HCT116 (cell line): Measurements from ENCODE around the gene TAX1BP1. TPM values are rescaled to one million over a fixed set of nuclear protein-coding genes. Genes with fewer than 3 reads are reported as not detected.

ENCODE experiments used
- ATAC-seq: fragments of 200-7000 bp; cut with Tn5 transposase; 2 replicates; pipeline ENCODE4 v1.9.1; 2020; ENCODE audit warnings: mild to moderate bottlenecking, moderate library complexity
- BruUV-seq: library from RNA; stranded (reverse); fragments of 400-500 nt; replicated peaks from 2 replicates; lab custom pipeline; 2021; lab: Mats Ljungman, UMichigan
- CTCF ChIA-PET: fragments of 300-600 bp; sonication (Branson Sonifier 250); formaldehyde crosslinking; loops from one replicate; lab custom pipeline; 2021; ENCODE audit warnings: antibody characterized with exemption; lab: Charles Lee
- POLR2A ChIA-PET: fragments of 300-600, 350-600 bp; sonication (Branson Sonifier 250); formaldehyde crosslinking; loops from one replicate; lab custom pipeline; 2021; ENCODE audit warnings: antibody characterized with exemption; lab: Charles Lee
- RAD21 ChIA-PET, 2 experiments: fragments of 300-600 bp; sonication (Branson Sonifier 250); formaldehyde crosslinking; loops; one replicate each; lab custom pipeline; 2023; ENCODE audit warnings: low total read pairs in 2 of 2; ENCODE audit not compliant: uncharacterized antibody in 2 of 2, unreplicated experiment in 2 of 2, low non-redundant PET in 1 of 2; lab: Charles Lee
- DNase-seq: peaks from one replicate; pipeline ENCODE4 v3.0.0-alpha.2; 2010; ENCODE audit warnings: low read depth, low spot score
- H2AFZ ChIP-seq: fragments of 200-600 bp; shearing (Covaris generic), sonication (generic); 2 replicates; pipeline ENCODE4 v1.6.1; 2017; ENCODE audit warnings: low read depth, mixed run types, mixed read lengths, antibody characterized with exemption, low read length; ENCODE audit not compliant: poor library complexity, severe bottlenecking
- H3K27ac ChIP-seq: 2 replicates; pipeline ENCODE4 v1.5.1; 2012; ENCODE audit warnings: low read depth, low read length
- H3K27me3 ChIP-seq: fragments of 200-600 bp; sonication (generic); 2 replicates; pipeline ENCODE4 v1.6.1; 2016; ENCODE audit warnings: mixed run types, low read length, mixed read lengths; ENCODE audit not compliant: insufficient read depth
- H3K36me3 ChIP-seq, 2 experiments: fragments of 200-500 bp in 1 of 2; fragments of 200-600 bp in 1 of 2; sonication (Bioruptor generic) in 1 of 2; sonication (generic) in 1 of 2; 2 replicates each; pipeline versions ENCODE4 v1.5.1 to v1.6.1; 2014 to 2016; ENCODE audit warnings: low read length in 2 of 2, inconsistent platforms in 1 of 2, mixed read lengths in 1 of 2, mixed run types in 1 of 2; ENCODE audit not compliant: insufficient read depth in 2 of 2, control insufficient read depth in 1 of 2
- H3K4me1 ChIP-seq, 2 experiments: fragments of 200-600 bp in 1 of 2; sonication (generic) in 1 of 2; 2 replicates each; pipeline versions ENCODE4 v1.5.1 to v1.6.1; 2012 to 2017; ENCODE audit warnings: low read length in 2 of 2, inconsistent platforms in 1 of 2, mild to moderate bottlenecking in 1 of 2, mixed read lengths in 1 of 2, mixed run types in 1 of 2, moderate library complexity in 1 of 2; ENCODE audit not compliant: insufficient read depth in 2 of 2, control insufficient read depth in 1 of 2
- H3K4me2 ChIP-seq: fragments of 200-600 bp; sonication (generic); 2 replicates; pipeline ENCODE4 v1.6.1; 2017; ENCODE audit warnings: mixed run types, low read length, mixed read lengths
- H3K4me3 ChIP-seq, 2 experiments: fragments of 200-600 bp in 1 of 2; sonication (generic) in 1 of 2; replicated peaks in 1 of 2; 2 replicates each; pipeline ENCODE4 v1.5.1; 2011 to 2016; ENCODE audit warnings: low read length in 2 of 2, control low read depth in 1 of 2, low read depth in 1 of 2, mild to moderate bottlenecking in 1 of 2, mixed read lengths in 1 of 2, mixed run types in 1 of 2
- H3K79me2 ChIP-seq: fragments of 200-600 bp; sonication (generic); 2 replicates; pipeline ENCODE4 v1.6.1; 2017; ENCODE audit warnings: mild to moderate bottlenecking, mixed run types, low read length, moderate library complexity, mixed read lengths; ENCODE audit not compliant: insufficient read depth
- H3K9ac ChIP-seq: fragments of 200-600 bp; sonication (generic); 2 replicates; pipeline ENCODE4 v1.6.1; 2016; ENCODE audit warnings: low read length, mixed read lengths
- H3K9me2 ChIP-seq: fragments of 200-600 bp; sonication (generic), shearing (Covaris generic); 2 replicates; pipeline ENCODE4 v1.6.1; 2017; ENCODE audit warnings: mixed run types, mild to moderate bottlenecking, moderate library complexity; ENCODE audit not compliant: insufficient read depth
- H3K9me3 ChIP-seq, 2 experiments: fragments of 200-500 bp in 1 of 2; fragments of 200-600 bp in 1 of 2; sonication (Bioruptor generic) in 1 of 2; sonication (generic) in 1 of 2; 2 replicates each; pipeline ENCODE4 v1.6.1; 2014 to 2017; ENCODE audit warnings: low read length in 2 of 2, mixed read lengths in 2 of 2, inconsistent platforms in 1 of 2, low read depth in 1 of 2, mild to moderate bottlenecking in 1 of 2, mixed run types in 1 of 2, moderate library complexity in 1 of 2; ENCODE audit not compliant: control insufficient read depth in 1 of 2, insufficient read depth in 1 of 2
- H4K20me1 ChIP-seq: fragments of 200-600 bp; sonication (generic), shearing (Covaris generic); 2 replicates; pipeline ENCODE4 v1.6.1; 2017; ENCODE audit warnings: mixed run types, mild to moderate bottlenecking, moderate library complexity; ENCODE audit not compliant: insufficient read depth
- JUND ChIP-seq: IDR thresholded peaks from 2 replicates; pipeline ENCODE4 v1.6.1; 2012
- RAD21 ChIP-seq: IDR thresholded peaks from 2 replicates; pipeline ENCODE4 v1.6.1; 2012; ENCODE audit warnings: low read depth, mild to moderate bottlenecking
- intact Hi-C: fragments of 100-400 bp; cut with micrococcal nuclease; formaldehyde crosslinking; loops from 2 replicates; pipeline ENCODE4 v1.10.0; 2022
- total RNA-seq: library from RNA; stranded (reverse); gene quantifications from one replicate; pipeline ENCODE4 v1.2.1, GENCODE V29; 2021; ENCODE audit not compliant: unreplicated experiment
- TF ChIP-seq, protein P1 (sequence below): IDR thresholded peaks from 2 replicates; pipeline ENCODE4 v1.6.1; 2012; ENCODE audit warnings: low read depth

Gene TAX1BP1
- total RNA-seq, 1 experiment from 2014 or later = 68.1 TPM

DNA sequence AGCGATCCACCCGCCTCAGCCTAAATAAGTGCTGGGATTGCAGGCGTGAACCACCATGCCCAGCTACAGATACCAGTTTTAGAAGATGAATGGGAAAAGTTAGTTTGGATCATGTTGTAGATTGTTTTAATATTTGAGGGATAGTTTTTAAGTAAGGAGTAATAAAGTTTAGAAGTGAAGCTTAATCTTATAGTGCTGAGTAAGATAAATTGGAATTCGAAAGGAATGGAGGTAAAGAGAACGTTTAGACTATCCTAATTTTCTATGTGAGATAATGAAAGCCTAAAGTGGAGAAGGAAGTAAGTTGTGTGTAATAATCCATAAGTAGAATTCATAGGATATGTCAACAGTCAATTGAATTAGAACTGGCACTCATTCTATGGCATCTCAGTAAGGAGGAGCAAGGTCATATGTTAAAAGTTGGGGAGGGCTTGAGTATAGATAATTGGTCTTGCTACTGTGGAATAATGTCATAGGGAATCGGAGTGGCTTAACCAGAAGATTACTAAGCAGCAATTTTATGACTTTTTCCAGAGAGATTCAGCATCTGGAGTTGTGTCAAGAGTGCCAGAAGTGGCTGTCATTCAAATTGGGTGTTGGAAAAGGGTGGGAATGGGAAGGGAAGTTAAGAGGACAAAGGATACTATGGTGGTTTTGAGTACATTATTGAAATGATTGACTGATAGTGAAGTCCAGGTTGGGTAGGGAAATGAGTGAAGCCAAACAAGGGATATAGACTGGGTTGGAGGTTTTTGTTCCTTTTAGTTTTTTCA, 12.1 kb downstream of the TAX1BP1 start:
- peaks cover 15% of the 10 kb centered on the region for H3K79me2 ChIP-seq
- H3K4me3 ChIP-seq = no peak overlapping the region
- H3K9me3 ChIP-seq = no peaks in the 10 kb centered on the region
- H3K27me3 ChIP-seq = no peaks in the 10 kb centered on the region
- ChIA-PET RAD21 (no interaction called here), CTCF (no interaction called here), POLR2A (no interaction called here)
- BruUV-seq = no TSS peak
- H2AFZ ChIP-seq = no peak overlapping the region
- DNase-seq (no peak), ATAC-seq (no peak)
- no peak overlapping the region for H3K4me2 ChIP-seq
- no peaks in the 10 kb centered on the region for H4K20me1 ChIP-seq
- no peak overlapping the region for H3K27ac ChIP-seq
- TF ChIP-seq JUND = no peak
- TF ChIP-seq, all 23 proteins: peak for 0
- H3K36me3 ChIP-seq = peaks cover 24 to 39% of the 10 kb centered on the region in 2 experiments
- H3K9me2 ChIP-seq = no peaks in the 10 kb centered on the region
- no peak overlapping the region for H3K9ac ChIP-seq
- no peaks in the 10 kb centered on the region for H3K4me1 ChIP-seq
- intact Hi-C loops = no loop called here

DNA sequence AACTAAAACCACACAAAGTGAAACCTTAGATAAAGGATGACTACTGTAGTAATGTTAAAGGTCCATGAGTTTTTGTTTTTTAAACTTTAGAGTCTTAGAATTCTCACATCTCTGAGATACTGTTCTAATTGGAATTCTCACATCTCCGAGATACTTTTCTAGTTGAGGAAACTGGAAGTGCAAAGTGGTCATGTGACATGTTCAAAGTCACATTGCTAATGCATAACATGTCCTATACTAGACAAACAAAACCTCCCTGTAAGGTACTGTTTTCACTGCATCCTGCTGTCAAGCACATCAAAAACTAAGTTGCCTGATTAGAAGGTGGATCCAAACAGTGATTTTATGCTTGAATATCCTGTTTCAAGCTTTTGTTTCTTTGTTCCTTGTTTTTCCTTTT, 13.9 kb downstream of the TAX1BP1 start:
- Histone ChIP-seq H3K4me1 (no peaks in the 10 kb centered on the region), H3K9ac (no peak overlapping the region), H3K4me2 (no peak overlapping the region), H3K27me3 (no peaks in the 10 kb centered on the region), H3K9me3 (no peaks in the 10 kb centered on the region), H3K4me3 (no peak overlapping the region), H3K27ac (no peak overlapping the region), H2AFZ (no peak overlapping the region), H3K9me2 (no peaks in the 10 kb centered on the region), H3K79me2 (0 out of 2 replicates have a peak, but pooled peaks cover 4% of the 10 kb centered on the region), H4K20me1 (no peaks in the 10 kb centered on the region), H3K36me3 (peaks cover 25 to 41% of the 10 kb centered on the region in 2 experiments)
- no peak for ATAC-seq
- intact Hi-C loops = no loop called here
- DNase-seq = no peak
- ChIA-PET RAD21 (no interaction called here), POLR2A (no interaction called here), CTCF (no interaction called here)
- TF ChIP-seq, protein P1, sequence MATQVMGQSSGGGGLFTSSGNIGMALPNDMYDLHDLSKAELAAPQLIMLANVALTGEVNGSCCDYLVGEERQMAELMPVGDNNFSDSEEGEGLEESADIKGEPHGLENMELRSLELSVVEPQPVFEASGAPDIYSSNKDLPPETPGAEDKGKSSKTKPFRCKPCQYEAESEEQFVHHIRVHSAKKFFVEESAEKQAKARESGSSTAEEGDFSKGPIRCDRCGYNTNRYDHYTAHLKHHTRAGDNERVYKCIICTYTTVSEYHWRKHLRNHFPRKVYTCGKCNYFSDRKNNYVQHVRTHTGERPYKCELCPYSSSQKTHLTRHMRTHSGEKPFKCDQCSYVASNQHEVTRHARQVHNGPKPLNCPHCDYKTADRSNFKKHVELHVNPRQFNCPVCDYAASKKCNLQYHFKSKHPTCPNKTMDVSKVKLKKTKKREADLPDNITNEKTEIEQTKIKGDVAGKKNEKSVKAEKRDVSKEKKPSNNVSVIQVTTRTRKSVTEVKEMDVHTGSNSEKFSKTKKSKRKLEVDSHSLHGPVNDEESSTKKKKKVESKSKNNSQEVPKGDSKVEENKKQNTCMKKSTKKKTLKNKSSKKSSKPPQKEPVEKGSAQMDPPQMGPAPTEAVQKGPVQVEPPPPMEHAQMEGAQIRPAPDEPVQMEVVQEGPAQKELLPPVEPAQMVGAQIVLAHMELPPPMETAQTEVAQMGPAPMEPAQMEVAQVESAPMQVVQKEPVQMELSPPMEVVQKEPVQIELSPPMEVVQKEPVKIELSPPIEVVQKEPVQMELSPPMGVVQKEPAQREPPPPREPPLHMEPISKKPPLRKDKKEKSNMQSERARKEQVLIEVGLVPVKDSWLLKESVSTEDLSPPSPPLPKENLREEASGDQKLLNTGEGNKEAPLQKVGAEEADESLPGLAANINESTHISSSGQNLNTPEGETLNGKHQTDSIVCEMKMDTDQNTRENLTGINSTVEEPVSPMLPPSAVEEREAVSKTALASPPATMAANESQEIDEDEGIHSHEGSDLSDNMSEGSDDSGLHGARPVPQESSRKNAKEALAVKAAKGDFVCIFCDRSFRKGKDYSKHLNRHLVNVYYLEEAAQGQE = no peak
- TF ChIP-seq RAD21 = no peak
- BruUV-seq = no TSS peak
